ENCODE measurements around the gene ERBB3.

The ERBB3 gene

DNA sequence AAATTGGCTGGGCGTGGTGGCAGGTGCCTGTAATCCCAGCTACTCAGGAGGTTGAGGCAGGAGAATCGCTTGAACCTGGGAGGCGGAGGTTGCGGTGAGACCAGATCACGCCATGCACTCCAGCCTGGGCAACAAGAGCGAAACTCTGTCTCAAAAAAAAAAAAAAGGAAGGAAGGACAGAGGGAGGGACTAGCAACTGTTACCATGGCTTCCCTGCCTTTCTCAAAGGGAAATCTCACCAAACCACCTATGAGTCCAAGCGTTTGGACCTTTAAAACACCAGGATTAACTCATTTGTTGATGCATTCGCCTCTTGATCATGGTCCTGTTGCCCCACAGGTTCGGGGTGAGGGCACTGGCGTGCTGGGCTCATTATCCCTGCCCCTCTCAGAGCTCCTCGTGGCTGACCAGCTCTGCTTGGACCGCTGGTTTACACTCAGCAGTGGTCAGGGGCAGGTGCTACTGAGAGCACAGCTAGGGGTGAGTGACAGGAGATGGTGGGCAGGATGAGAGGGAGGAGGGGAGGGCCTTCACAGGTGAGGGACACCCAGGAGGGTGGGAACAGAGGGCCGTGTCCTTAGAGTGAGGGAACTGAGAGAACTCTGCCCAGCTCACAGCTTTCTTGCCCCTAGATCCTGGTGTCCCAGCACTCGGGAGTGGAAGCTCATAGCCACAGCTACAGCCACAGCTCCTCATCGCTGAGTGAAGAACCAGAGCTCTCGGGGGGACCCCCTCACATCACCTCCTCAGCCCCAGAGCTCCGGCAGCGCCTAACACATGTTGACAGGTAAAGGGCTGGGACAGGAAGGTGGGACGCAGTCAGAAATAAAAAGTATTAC, 62.2 kb downstream of the ERBB3 start:
- H3K27me3 Mint-ChIP-seq (ENCODE audit: low read depth, poor library complexity): no peaks in the 10 kb centered on the region
- H3K36me3 Mint-ChIP-seq (ENCODE audit: low read depth): peaks cover 73% of the 10 kb centered on the region

DNA sequence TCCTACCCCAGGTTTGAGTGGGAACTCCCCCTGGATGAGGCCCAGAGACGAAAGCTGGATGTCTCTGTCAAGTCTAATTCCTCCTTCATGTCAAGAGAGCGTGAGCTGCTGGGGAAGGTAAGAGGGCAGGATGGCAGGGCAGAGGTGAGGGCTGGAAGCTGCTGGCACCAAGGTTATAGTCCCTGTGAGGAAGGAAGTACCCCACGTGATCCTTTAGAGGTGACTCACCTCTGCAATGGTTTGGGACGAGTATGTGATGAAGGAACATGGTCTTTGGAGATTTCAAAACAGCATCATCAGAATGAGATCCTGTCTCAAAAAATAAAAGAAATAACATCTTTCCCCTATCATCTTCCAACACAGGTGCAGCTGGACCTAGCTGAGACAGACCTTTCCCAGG, 63.3 kb downstream of the ERBB3 start:
- peaks cover 3% of the 10 kb centered on the region for H3K27me3 Mint-ChIP-seq (ENCODE audit: low read depth, poor library complexity)
- H3K36me3 Mint-ChIP-seq (ENCODE audit: low read depth): peaks cover 63% of the 10 kb centered on the region
- H3K9me3 Mint-ChIP-seq: no peaks in the 10 kb centered on the region
- peaks cover 5% of the 10 kb centered on the region for H3K4me1 Mint-ChIP-seq
- TF ChIP-seq, protein P1, sequence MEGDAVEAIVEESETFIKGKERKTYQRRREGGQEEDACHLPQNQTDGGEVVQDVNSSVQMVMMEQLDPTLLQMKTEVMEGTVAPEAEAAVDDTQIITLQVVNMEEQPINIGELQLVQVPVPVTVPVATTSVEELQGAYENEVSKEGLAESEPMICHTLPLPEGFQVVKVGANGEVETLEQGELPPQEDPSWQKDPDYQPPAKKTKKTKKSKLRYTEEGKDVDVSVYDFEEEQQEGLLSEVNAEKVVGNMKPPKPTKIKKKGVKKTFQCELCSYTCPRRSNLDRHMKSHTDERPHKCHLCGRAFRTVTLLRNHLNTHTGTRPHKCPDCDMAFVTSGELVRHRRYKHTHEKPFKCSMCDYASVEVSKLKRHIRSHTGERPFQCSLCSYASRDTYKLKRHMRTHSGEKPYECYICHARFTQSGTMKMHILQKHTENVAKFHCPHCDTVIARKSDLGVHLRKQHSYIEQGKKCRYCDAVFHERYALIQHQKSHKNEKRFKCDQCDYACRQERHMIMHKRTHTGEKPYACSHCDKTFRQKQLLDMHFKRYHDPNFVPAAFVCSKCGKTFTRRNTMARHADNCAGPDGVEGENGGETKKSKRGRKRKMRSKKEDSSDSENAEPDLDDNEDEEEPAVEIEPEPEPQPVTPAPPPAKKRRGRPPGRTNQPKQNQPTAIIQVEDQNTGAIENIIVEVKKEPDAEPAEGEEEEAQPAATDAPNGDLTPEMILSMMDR (IDR thresholded peaks at IDR 0.05): no peak
- peak overlapping the region; percentile 87 for H3K27ac Mint-ChIP-seq
- H3K4me3 Mint-ChIP-seq: no peak overlapping the region
- no peak for DNase-seq

More for the DNA sequence above, 62.2 kb downstream of the ERBB3 start:
- H3K4me1 Mint-ChIP-seq: peaks cover 5% of the 10 kb centered on the region
- no peaks in the 10 kb centered on the region for H3K9me3 Mint-ChIP-seq
- H3K27ac Mint-ChIP-seq: peak overlapping the region; percentile 77
- no peak for DNase-seq
- TF ChIP-seq, protein P1 (IDR thresholded peaks at IDR 0.05): no peak
- H3K4me3 Mint-ChIP-seq: no peak overlapping the region

DNA sequence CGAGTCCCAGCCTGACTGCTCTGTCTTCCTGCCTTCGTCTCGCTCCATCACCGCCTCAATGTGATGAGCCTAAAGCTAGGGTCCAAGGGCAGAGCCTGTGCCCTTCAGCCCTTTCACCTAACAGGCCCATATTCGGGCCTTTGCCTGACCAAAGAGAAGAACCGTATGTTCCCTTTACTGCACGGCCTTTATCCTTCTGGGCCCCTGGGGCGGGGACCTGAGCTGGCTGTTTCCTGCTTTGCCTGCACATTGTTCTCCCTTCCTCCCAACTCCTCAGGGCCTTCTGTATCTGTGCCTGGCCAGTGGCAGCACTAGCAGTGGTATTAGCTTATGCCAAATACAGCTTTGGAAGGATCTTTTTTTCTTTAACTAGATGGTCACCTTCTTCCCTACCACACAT, 63.9 kb downstream of the ERBB3 start:
- Mint-ChIP-seq H3K4me3 (no peak overlapping the region), H3K36me3 (ENCODE audit: low read depth) (peaks cover 56% of the 10 kb centered on the region), H3K27ac (peak overlapping the region; percentile 87), H3K27me3 (ENCODE audit: low read depth, poor library complexity) (peaks cover 4% of the 10 kb centered on the region), H3K9me3 (no peaks in the 10 kb centered on the region), H3K4me1 (peaks cover 5% of the 10 kb centered on the region)
- TF ChIP-seq, protein P1 (IDR thresholded peaks at IDR 0.05): no peak
- no peak for DNase-seq

DNA sequence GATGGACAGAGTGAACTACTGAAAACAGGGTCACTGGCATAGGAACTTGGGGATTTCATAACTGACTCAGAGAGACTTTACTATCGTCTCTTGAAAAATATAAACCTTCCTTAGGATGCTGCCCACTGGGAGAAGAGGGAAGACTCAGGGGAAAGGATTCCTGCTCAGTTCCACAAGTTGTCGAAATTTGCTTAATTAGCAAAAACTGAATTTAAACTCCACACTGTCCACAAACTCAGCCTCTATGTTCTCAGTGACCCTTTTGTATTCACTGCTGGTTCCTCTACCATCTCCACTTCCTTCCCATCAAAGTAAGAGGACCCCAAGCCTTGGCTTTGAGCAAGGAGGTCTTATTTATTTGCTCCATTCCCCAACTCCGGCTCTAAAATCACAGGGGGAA, 65.3 kb downstream of the ERBB3 start:
- no peaks in the 10 kb centered on the region for H3K9me3 Mint-ChIP-seq
- no peak for DNase-seq
- H3K4me1 Mint-ChIP-seq: peaks cover 5% of the 10 kb centered on the region
- peak overlapping the region; percentile 61 for H3K27ac Mint-ChIP-seq
- H3K27me3 Mint-ChIP-seq (ENCODE audit: low read depth, poor library complexity): peaks cover 4% of the 10 kb centered on the region
- H3K36me3 Mint-ChIP-seq (ENCODE audit: low read depth): peaks cover 43% of the 10 kb centered on the region
- TF ChIP-seq, protein P1 (IDR thresholded peaks at IDR 0.05): no peak
- no peak overlapping the region for H3K4me3 Mint-ChIP-seq

DNA sequence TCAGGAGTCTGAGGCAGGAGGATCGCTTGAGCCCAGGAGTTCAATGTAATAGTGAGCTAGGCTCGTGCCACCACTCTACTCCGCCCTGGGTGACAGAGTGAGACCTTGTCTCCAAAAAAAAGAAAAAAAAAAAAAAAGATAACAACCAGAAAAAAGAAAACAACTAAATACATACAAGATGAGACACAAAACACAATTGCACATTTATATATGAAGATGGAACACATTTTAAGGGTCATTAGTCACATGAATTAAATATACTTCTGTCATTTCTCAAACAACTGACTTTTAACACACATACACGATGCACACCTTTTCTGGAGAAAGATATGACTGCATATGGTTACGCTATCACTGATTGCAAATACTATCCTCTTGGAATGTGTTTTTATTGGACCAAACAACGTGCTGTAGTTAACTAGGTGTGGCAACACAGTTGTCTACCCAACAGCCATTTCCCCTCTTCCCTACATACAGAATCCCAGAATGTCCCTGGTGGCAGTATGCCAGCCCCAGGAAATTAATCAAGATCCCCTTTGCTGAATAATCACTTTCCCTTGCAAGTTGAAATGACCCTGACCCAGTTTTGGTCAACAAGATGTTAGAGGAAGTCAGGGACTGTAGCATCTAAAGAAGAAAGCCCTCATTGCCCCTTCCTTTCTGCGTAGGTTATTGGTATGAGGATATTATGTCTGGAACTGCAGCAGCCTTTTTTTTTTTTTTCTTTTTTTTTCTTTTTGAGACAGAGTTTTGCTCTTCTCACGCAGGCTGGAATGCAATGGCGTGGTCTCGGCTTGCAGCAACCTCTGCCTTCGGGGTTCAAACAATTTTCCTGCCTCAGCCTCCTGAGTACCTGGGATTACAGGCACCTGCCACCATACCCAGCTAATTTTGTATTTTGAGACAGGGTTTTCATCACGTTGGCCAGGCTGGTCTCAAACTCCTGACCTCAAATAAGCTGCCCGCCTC, 66.8 kb downstream of the ERBB3 start:
- Mint-ChIP-seq H3K4me1 (peaks cover 11% of the 10 kb centered on the region), H3K9me3 (no peaks in the 10 kb centered on the region), H3K27ac (no peak overlapping the region), H3K27me3 (ENCODE audit: low read depth, poor library complexity) (peaks cover 4% of the 10 kb centered on the region), H3K4me3 (no peak overlapping the region), H3K36me3 (ENCODE audit: low read depth) (peaks cover 31% of the 10 kb centered on the region)
- TF ChIP-seq, protein P1 (IDR thresholded peaks at IDR 0.05): no peak
- no peak for DNase-seq

Measured in nephron progenitor cell (in vitro differentiated cells).